ENCODE results near the gene UST.

The UST gene

DNA sequence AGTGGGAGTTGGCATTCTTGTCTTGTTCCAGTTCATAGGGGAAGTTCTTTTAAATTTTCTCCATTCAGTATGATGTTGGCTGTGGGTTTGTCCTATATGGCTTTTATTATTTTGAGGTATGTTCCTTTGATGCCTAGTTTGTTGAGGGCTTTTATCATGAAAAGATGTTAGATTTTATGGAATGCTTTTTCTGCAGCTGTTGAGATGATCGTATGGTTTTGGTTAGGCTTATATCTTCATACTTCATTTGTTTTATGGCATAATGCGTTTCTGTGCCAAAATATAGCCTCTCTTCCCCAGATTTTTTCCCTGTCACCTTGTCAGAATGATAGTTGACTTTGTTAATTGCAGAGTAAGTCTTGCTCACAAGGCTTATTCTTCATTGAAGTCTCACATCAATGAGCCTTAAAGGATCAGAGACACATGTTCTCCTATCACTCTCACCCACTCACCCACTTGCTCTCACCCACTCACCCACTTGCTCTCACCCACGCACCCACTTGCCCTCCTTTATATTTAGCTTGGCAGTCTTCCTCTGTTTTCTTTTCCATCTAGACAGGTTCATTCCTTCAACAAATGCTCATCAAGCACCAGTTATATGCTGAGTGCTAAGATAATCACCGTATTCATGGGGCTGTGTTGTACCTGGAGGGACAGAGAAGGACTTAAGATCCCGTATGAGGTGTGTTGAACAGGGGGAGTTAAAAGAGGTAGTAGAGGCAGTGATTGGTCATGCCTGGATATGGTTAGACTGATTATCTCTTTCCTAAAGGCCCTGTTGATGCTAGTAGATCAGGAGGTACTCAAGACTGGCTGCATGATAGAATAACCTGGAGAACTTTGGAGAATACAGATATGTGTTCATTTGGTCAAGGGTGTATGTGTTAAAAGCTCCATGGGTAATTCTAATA is 19.3 kb downstream of the UST start:
- H3K4me3 ChIP-seq (ENCODE audit: low read depth, low read length): no peak overlapping the region
- no peak overlapping the region for H3K27ac ChIP-seq
- no peaks in the 10 kb centered on the region for H3K9me3 ChIP-seq (ENCODE audit: control insufficient read depth, low read length)

DNA sequence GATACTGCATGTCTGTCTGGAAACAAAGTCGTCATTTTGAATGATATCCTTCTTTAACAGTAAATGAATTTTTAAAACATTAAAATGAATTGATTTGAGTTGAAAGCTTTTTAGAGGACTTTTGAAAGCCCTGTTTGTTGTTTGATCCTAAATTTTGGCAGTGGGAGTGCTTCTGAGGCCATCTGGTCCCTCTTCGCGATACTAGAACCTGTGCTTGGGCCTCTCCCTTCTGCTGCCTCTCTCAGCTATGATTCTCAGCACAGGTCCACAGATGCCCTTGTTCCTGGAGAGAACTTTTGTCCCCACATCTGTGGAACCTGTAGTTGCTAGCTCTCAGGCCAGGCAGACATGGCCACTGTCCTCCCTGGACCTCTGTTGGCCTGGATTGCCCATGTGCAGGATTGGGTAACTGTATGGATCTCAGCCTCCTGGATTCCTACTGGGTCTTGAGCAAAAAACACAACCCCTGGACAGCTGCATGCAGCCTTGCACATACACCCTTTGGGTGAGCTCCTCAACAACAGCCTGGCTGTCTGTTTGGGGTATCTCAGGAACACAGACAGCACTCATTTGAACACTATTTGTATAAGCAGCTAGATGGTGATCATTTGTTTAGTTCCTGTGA is 21.9 kb downstream of the UST start:
- Histone ChIP-seq H3K9ac (no peak overlapping the region), H3K4me2 (ENCODE audit: low read length) (no peak overlapping the region), H2AFZ (no peak overlapping the region), H3K79me2 (no peaks in the 10 kb centered on the region), H3K36me3 (ENCODE audit: control insufficient read depth, insufficient read depth, low read length) (no peaks in the 10 kb centered on the region), H3K4me1 (no peaks in the 10 kb centered on the region), H3K27ac (no peak overlapping the region), H3K4me3 (ENCODE audit: low read depth, low read length) (no peak overlapping the region), H3K27me3 (ENCODE audit: control insufficient read depth, insufficient read depth, low read length) (no peaks in the 10 kb centered on the region), H3K9me3 (ENCODE audit: control insufficient read depth, low read length) (no peaks in the 10 kb centered on the region)
- TF ChIP-seq, protein P1, sequence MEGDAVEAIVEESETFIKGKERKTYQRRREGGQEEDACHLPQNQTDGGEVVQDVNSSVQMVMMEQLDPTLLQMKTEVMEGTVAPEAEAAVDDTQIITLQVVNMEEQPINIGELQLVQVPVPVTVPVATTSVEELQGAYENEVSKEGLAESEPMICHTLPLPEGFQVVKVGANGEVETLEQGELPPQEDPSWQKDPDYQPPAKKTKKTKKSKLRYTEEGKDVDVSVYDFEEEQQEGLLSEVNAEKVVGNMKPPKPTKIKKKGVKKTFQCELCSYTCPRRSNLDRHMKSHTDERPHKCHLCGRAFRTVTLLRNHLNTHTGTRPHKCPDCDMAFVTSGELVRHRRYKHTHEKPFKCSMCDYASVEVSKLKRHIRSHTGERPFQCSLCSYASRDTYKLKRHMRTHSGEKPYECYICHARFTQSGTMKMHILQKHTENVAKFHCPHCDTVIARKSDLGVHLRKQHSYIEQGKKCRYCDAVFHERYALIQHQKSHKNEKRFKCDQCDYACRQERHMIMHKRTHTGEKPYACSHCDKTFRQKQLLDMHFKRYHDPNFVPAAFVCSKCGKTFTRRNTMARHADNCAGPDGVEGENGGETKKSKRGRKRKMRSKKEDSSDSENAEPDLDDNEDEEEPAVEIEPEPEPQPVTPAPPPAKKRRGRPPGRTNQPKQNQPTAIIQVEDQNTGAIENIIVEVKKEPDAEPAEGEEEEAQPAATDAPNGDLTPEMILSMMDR (IDR thresholded peaks at IDR 0.05): no peak

More for the DNA sequence above, 19.3 kb downstream of the UST start:
- no peaks in the 10 kb centered on the region for H3K27me3 ChIP-seq (ENCODE audit: control insufficient read depth, insufficient read depth, low read length)
- H3K9ac ChIP-seq: no peak overlapping the region
- H3K4me1 ChIP-seq: peaks cover 3% of the 10 kb centered on the region
- TF ChIP-seq, protein P1 (IDR thresholded peaks at IDR 0.05): no peak
- peaks cover 5% of the 10 kb centered on the region for H3K79me2 ChIP-seq
- H3K4me2 ChIP-seq (ENCODE audit: low read length): no peak overlapping the region
- H2AFZ ChIP-seq: no peak overlapping the region
- H3K36me3 ChIP-seq (ENCODE audit: control insufficient read depth, insufficient read depth, low read length): no peaks in the 10 kb centered on the region

- Histone ChIP-seq H3K36me3 (ENCODE audit: control insufficient read depth, insufficient read depth, low read length) (no peaks in the 10 kb centered on the region), H3K9ac (no peak overlapping the region), H3K79me2 (no peaks in the 10 kb centered on the region), H3K27me3 (ENCODE audit: control insufficient read depth, insufficient read depth, low read length) (no peaks in the 10 kb centered on the region), H3K4me2 (ENCODE audit: low read length) (no peak overlapping the region), H2AFZ (no peak overlapping the region), H3K4me3 (ENCODE audit: low read depth, low read length) (no peak overlapping the region), H3K9me3 (ENCODE audit: control insufficient read depth, low read length) (no peaks in the 10 kb centered on the region), H3K4me1 (no peaks in the 10 kb centered on the region), H3K27ac (no peak overlapping the region)
- TF ChIP-seq, protein P1 (IDR thresholded peaks at IDR 0.05): no peak
Measured at GRCh38 chr6:148769304-148769968, 22.6 kb downstream of the UST start.

DNA sequence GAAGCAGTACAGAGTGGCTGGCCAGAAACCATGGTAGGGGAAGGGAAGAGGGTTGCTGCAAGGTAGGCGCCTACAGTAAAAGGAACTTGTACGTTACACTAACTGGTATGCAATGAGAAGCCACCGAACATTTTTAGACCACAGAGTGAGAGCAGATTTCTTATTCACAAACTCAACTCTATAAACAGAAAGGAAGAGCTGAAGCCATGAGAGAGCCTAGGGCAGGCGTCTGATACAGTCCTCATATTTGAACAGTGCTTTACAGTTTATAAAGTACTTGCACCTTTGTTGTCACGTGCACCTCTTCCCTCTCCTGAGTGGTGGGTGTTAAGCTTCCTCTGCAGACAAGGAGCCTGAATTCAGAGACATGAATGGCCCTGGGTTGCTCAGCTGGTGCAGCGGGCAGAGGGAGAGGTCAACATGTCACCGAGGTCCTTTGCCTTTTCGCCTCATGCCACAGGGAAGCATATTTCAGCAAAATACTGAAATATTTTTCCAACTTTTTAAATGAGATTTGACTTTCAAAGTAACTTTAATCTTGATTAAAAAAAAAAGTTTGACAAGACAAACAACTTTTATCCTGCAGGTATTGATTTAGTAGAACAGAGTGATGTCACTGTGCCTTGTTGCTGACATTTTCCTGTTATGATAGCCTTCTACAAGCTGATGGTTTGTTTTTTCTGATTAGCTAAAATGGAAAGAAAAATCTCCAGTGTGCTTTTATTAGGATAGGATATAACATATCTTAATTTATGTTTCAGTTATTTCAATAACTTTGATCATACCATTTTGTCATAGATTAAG is 23.8 kb downstream of the UST start:
- H3K4me2 ChIP-seq (ENCODE audit: low read length): no peak overlapping the region
- TF ChIP-seq, protein P1 (IDR thresholded peaks at IDR 0.05): no peak
- no peak overlapping the region for H3K4me3 ChIP-seq (ENCODE audit: low read depth, low read length)
- no peaks in the 10 kb centered on the region for H3K9me3 ChIP-seq (ENCODE audit: control insufficient read depth, low read length)
- no peaks in the 10 kb centered on the region for H3K36me3 ChIP-seq (ENCODE audit: control insufficient read depth, insufficient read depth, low read length)
- H3K27me3 ChIP-seq (ENCODE audit: control insufficient read depth, insufficient read depth, low read length): no peaks in the 10 kb centered on the region
- no peaks in the 10 kb centered on the region for H3K4me1 ChIP-seq
- H2AFZ ChIP-seq: no peak overlapping the region
- H3K79me2 ChIP-seq: peaks cover 2% of the 10 kb centered on the region
- H3K9ac ChIP-seq: no peak overlapping the region
- H3K27ac ChIP-seq: no peak overlapping the region

Measured in parathyroid adenoma (tissue), 2 donors.